Inflammatory macrophage treated with lipopolysaccharide for 1 hour (primary cell): ENCODE data around the gene VAPA.

Experiments
- DNase-seq, 2 donors: peaks; one replicate each; pipeline ENCODE4 v3.0.0-alpha.2; 2020 to 2022

VAPA gene

GRCh38 chr18:9913526-9914333 lies at the start of gene VAPA:
VAPA (plus strand) TSS chr18:9914016; CDS start chr18:9914257, 241 bp downstream.
- peak; percentile 94 to 95 for DNase-seq

GRCh38 chr18:9865764-9866490 lies 47.9 kb upstream of the VAPA start:
- peak; percentile 67 to 95 for DNase-seq

GRCh38 chr18:9866627-9867026 lies 47.2 kb upstream of the VAPA start:
- peak; percentile 68 to 91 for DNase-seq

- DNase-seq: peak; percentile 20 to 77
Observed at GRCh38 chr18:9867071-9867594, 46.7 kb upstream of the VAPA start.

GRCh38 chr18:9868857-9869714 lies 44.7 kb upstream of the VAPA start:
- no peak for DNase-seq

- DNase-seq: peak; percentile 57 to 66
Observed at GRCh38 chr18:9869715-9870430, 43.9 kb upstream of the VAPA start.

GRCh38 chr18:9870431-9871008 lies 43.3 kb upstream of the VAPA start:
- no peak for DNase-seq

- no peak for DNase-seq
Observed at GRCh38 chr18:9871244-9871746, 42.5 kb upstream of the VAPA start.

- no peak for DNase-seq
Observed at GRCh38 chr18:9872823-9873222, 41.0 kb upstream of the VAPA start.

- no peak for DNase-seq
Observed at GRCh38 chr18:9874728-9875127, 39.1 kb upstream of the VAPA start.

- no peak for DNase-seq
Observed at GRCh38 chr18:9876212-9876866, 37.5 kb upstream of the VAPA start.

GRCh38 chr18:9876867-9877654 lies 36.8 kb upstream of the VAPA start:
- DNase-seq: no peak

- no peak for DNase-seq
Observed at GRCh38 chr18:9877655-9878014, 36.2 kb upstream of the VAPA start.

GRCh38 chr18:9878095-9878494 lies 35.7 kb upstream of the VAPA start:
- no peak for DNase-seq

GRCh38 chr18:9878783-9879242 lies 35.0 kb upstream of the VAPA start:
- no peak for DNase-seq

GRCh38 chr18:9884090-9884489 lies 29.7 kb upstream of the VAPA start:
- no peak for DNase-seq

GRCh38 chr18:9884532-9885140 lies 29.2 kb upstream of the VAPA start:
- DNase-seq: no peak

- DNase-seq: no peak
Observed at GRCh38 chr18:9885170-9886004, 28.4 kb upstream of the VAPA start, which contains the start of gene TXNDC2. TXNDC2 (plus strand) TSS chr18:9885973; CDS start chr18:9886681, 708 bp downstream.

- no peak for DNase-seq
Observed at GRCh38 chr18:9886005-9886348, 27.8 kb upstream of the VAPA start.
